Measurements from ENCODE around the gene AGBL5.

DNA sequence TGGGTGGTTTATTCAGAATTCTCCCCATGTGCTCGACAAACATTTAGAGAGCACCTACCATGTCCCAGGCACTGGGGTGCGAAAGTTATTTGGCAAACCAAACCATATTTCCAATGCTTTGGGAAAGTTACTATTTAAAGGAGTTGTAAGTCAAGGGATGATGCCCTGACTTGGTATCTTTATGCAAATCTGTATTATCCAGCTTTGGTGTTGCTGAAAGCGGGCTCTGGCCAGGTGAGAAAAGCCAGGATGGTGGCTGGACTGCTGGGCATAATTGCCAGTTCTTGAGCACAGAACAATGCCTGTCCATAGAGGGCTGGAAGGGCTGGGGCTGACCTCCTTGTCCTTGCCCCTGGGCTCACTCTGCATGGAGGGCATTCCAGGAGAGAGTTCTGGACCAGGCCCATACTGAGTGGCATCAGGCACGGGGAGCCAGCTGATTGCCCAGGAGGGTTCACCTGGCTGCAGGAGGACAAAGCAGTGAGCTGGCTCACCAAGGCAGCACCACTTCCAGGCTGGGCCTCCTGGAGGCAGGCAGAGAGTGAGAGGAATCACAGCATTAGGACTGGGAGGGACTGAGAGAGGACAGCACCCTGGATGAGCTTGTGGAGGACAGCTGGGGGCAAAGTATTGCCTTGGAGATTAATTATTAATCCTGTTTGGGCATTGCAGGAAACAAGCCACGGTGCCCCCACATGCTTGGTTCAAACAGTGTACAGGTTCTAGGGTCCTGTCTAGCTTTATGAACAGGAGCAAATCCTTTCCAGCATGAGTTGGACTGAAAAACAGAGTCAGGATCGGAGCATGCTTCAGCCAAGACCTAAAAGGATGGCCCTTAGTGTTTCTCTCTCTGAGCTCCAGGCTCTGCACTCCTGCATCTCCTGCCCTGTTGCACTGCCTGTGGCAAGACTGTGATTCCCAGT, 42.2 kb downstream of the AGBL5 start:
- TF ChIP-seq, protein P1, sequence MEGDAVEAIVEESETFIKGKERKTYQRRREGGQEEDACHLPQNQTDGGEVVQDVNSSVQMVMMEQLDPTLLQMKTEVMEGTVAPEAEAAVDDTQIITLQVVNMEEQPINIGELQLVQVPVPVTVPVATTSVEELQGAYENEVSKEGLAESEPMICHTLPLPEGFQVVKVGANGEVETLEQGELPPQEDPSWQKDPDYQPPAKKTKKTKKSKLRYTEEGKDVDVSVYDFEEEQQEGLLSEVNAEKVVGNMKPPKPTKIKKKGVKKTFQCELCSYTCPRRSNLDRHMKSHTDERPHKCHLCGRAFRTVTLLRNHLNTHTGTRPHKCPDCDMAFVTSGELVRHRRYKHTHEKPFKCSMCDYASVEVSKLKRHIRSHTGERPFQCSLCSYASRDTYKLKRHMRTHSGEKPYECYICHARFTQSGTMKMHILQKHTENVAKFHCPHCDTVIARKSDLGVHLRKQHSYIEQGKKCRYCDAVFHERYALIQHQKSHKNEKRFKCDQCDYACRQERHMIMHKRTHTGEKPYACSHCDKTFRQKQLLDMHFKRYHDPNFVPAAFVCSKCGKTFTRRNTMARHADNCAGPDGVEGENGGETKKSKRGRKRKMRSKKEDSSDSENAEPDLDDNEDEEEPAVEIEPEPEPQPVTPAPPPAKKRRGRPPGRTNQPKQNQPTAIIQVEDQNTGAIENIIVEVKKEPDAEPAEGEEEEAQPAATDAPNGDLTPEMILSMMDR (IDR thresholded peaks at IDR 0.05): no peak
- no peak for TF ChIP-seq POLR2A (IDR thresholded peaks at IDR 0.05)

Data from testis (tissue), 2 donors.